Right lobe of liver (tissue), 6 donors: Measurements from ENCODE around the gene ANKRD13A. TPM values are rescaled to one million over a fixed set of nuclear protein-coding genes. Genes with fewer than 3 reads are reported as not detected.
A peak's percentile ranks its signal among the peaks of the same experiment; 100 is the strongest.
"Not testable (repeated sequence)": the region's sequence is repeated elsewhere in the genome, so short reads cannot be mapped to it uniquely, and the experiment has no call there.

ENCODE experiments used
- ATAC-seq, 4 donors: fragments of 200-7000 bp; cut with Tn5 transposase; one replicate each; pipeline ENCODE4 v1.9.1; 2020; ENCODE audit warnings: mild to moderate bottlenecking in 4 of 4, moderate library complexity in 4 of 4
- DNase-seq, 3 donors: peaks; one replicate each; pipeline ENCODE4 v3.0.0-alpha.2; 2020
- H3K27ac ChIP-seq, 3 donors: fragments of 200-600 bp; one replicate each; pipeline ENCODE4 v1.8.0; 2022
- H3K27me3 ChIP-seq, 2 donors: fragments of 200-600 bp; one replicate each; pipeline ENCODE4 v1.8.0; 2022
- H3K36me3 ChIP-seq, 4 donors: fragments of 200-600 bp; sonication (generic) in 1 of 4; one replicate each; pipeline versions ENCODE4 v1.5.1 to v1.8.0; 2017 to 2022; ENCODE audit warnings: control low read depth in 1 of 4
- H3K4me1 ChIP-seq, 4 donors: fragments of 200-600 bp; sonication (generic) in 1 of 4; one replicate each; pipeline versions ENCODE4 v1.5.1 to v1.8.0; 2017 to 2022; ENCODE audit warnings: control low read depth in 1 of 4
- H3K4me3 ChIP-seq, 3 donors: fragments of 200-600 bp; one replicate each; pipeline ENCODE4 v1.8.0; 2022
- H3K9me3 ChIP-seq, 4 donors: fragments of 200-600 bp; sonication (generic) in 1 of 4; one replicate each; pipeline versions ENCODE4 v1.5.1 to v1.8.0; 2017 to 2022; ENCODE audit warnings: control low read depth in 1 of 4
- CTCF ChIP-seq, 4 donors: fragments of 200-600 bp in 3 of 4; fragments of 450-650 bp in 1 of 4; IDR thresholded peaks; one replicate each; pipeline versions ENCODE4 v1.5.1 to v1.8.0; 2016 to 2022; ENCODE audit warnings: antibody characterized with exemption in 4 of 4, mild to moderate bottlenecking in 2 of 4
- POLR2A ChIP-seq: fragments of 450-650 bp; IDR thresholded peaks from one replicate; pipeline ENCODE4 v1.6.1; 2017; ENCODE audit warnings: antibody characterized with exemption, mild to moderate bottlenecking
- WGBS: methylation state at CpG from one replicate; pipeline ENCODE4 v1.1.6; 2018; ENCODE audit warnings: low coverage, low lambda C conversion rate; ENCODE audit not compliant: insufficient coverage; ENCODE audit errors: missing lambda C conversion rate; 5-methylcytosine and 5-hydroxymethylcytosine counted together
- intact Hi-C, 2 donors: fragments of 100-400 bp; cut with DNase I; formaldehyde crosslinking; loops; one replicate each; pipeline versions ENCODE4 v1.11.2 to v1.14.1; 2022
- total RNA-seq, 6 experiments: library from RNA; depleted of rRNA in 2 of 6; stranded (reverse); fragments of >200 nt in 2 of 6; fragmentation: NEBNext Ultra II Directional in 3 of 6; extraction: Animal tissue kit (Norgen Biotek cat#: 25700) in 3 of 6; gene quantifications; one replicate each; pipeline versions ENCODE4 v1.1.0 to v1.2.4, GENCODE V29; 2016 to 2023
- donor health status: DM: no; HTN: yes; CAD: no.
- donor health status: DM: no; HTN: no; CAD: no.
- donor health status: DM: no; HTN: no; CAD: no.
- donor health status: DM: no; HTN: yes; CAD: no.
- donor health status: DM: no; HTN: yes; CAD: no.

The ANKRD13A gene
- total RNA-seq, 6 experiments from 2014 or later, result 14.4 to 33.7 (median 24.6) TPM

GRCh38 chr12:110071504-110071903 lies 72.3 kb downstream of the ANKRD13A start:
- Histone ChIP-seq H3K9me3 (no peaks in the 10 kb centered on the region), H3K27me3 (no peaks in the 10 kb centered on the region), H3K36me3 (no peaks in the 10 kb centered on the region), H3K4me1 (peaks cover 0 to 8% (median 0%) of the 10 kb centered on the region in 4 donors), H3K4me3 (no peak overlapping the region), H3K27ac (no peak overlapping the region)
- DNase-seq, result no peak
- TF ChIP-seq CTCF (IDR thresholded peaks at IDR 0.05) (no peak), POLR2A (no peak)
- ATAC-seq, result no peak
- intact Hi-C loops, result no loop called here

GRCh38 chr12:110071967-110072366 lies 72.7 kb downstream of the ANKRD13A start:
- no peaks in the 10 kb centered on the region for H3K36me3 ChIP-seq
- intact Hi-C loops, result no loop called here
- no peak overlapping the region for H3K27ac ChIP-seq
- TF ChIP-seq CTCF (IDR thresholded peaks at IDR 0.05) (no peak), POLR2A (no peak)
- DNase-seq, result no peak
- H3K4me1 ChIP-seq, result peaks cover 0 to 8% (median 0%) of the 10 kb centered on the region in 4 donors
- no peaks in the 10 kb centered on the region for H3K27me3 ChIP-seq
- WGBS, result 91% methylated on average over 3 of the region's 3 CpGs
- ATAC-seq, result no peak
- H3K4me3 ChIP-seq, result no peak overlapping the region
- no peaks in the 10 kb centered on the region for H3K9me3 ChIP-seq

- H3K4me3 ChIP-seq, result peak overlapping the region in 1 of 3 donors; percentile 18
- DNase-seq, H3K36me3 ChIP-seq, H3K9me3 ChIP-seq, ATAC-seq, intact Hi-C loops, H3K27ac ChIP-seq, H3K4me1 ChIP-seq, H3K27me3 ChIP-seq: not testable (repeated sequence)
- 79% methylated on average over 6 of the region's 9 CpGs for WGBS
Measured at GRCh38 chr12:110072636-110073035, 73.4 kb downstream of the ANKRD13A start.

GRCh38 chr12:110073049-110073831 lies 74.0 kb downstream of the ANKRD13A start:
- no peaks in the 10 kb centered on the region for H3K9me3 ChIP-seq
- H3K27me3 ChIP-seq, result no peaks in the 10 kb centered on the region
- intact Hi-C loops, result no loop called here
- H3K27ac ChIP-seq, result no peak overlapping the region
- peak; percentile 76 to 95 (median 91) for ATAC-seq
- no peak for TF ChIP-seq POLR2A
- TF ChIP-seq CTCF (IDR thresholded peaks at IDR 0.05), result no peak
- H3K4me3 ChIP-seq, result peak overlapping the region in 1 of 3 donors; percentile 18
- DNase-seq, result peak; percentile 58 to 77 (median 68)
- no peaks in the 10 kb centered on the region for H3K36me3 ChIP-seq
- peaks cover 0 to 8% (median 0%) of the 10 kb centered on the region in 4 donors for H3K4me1 ChIP-seq
- WGBS, result 41% methylated on average over 11 of the region's 19 CpGs

GRCh38 chr12:110074089-110074488 lies 74.9 kb downstream of the ANKRD13A start:
- 48% methylated on average over 5 of the region's 5 CpGs for WGBS
- TF ChIP-seq POLR2A (no peak), CTCF (IDR thresholded peaks at IDR 0.05) (no peak)

More at GRCh38 chr12:110074089-110074488, 74.9 kb downstream of the ANKRD13A start:
- DNase-seq (no peak), ATAC-seq (peak in 1 of 4 donors; percentile 23)
- Histone ChIP-seq H3K36me3 (no peaks in the 10 kb centered on the region), H3K9me3 (no peaks in the 10 kb centered on the region), H3K4me1 (peaks cover 0 to 8% (median 0%) of the 10 kb centered on the region in 4 donors), H3K27me3 (no peaks in the 10 kb centered on the region), H3K27ac (no peak overlapping the region), H3K4me3 (no peak overlapping the region)
- intact Hi-C loops, result no loop called here
